VCaP (cell line): ENCODE measurements around the gene TMEM169.
"Not testable (repeated sequence)": the region's sequence is repeated elsewhere in the genome, so short reads cannot be mapped to it uniquely, and the experiment has no call there.

Experiments used
- H3K27ac ChIP-seq: fragments of 450-650 bp; 2 replicates; pipeline ENCODE4 v1.5.1; 2017
- TF ChIP-seq, protein P1 (sequence below): fragments of 450-650 bp; conservative IDR thresholded peaks from 2 replicates; pipeline ENCODE4 v1.5.1; 2017; ENCODE audit warnings: mild to moderate bottlenecking, moderate library complexity

The TMEM169 gene

GRCh38 chr2:216071111-216071851 lies 10.4 kb upstream of the TMEM169 start:
- TF ChIP-seq, protein P1, sequence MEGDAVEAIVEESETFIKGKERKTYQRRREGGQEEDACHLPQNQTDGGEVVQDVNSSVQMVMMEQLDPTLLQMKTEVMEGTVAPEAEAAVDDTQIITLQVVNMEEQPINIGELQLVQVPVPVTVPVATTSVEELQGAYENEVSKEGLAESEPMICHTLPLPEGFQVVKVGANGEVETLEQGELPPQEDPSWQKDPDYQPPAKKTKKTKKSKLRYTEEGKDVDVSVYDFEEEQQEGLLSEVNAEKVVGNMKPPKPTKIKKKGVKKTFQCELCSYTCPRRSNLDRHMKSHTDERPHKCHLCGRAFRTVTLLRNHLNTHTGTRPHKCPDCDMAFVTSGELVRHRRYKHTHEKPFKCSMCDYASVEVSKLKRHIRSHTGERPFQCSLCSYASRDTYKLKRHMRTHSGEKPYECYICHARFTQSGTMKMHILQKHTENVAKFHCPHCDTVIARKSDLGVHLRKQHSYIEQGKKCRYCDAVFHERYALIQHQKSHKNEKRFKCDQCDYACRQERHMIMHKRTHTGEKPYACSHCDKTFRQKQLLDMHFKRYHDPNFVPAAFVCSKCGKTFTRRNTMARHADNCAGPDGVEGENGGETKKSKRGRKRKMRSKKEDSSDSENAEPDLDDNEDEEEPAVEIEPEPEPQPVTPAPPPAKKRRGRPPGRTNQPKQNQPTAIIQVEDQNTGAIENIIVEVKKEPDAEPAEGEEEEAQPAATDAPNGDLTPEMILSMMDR, result no peak
- no peak overlapping the region for H3K27ac ChIP-seq

- TF ChIP-seq, protein P1, result no peak
- H3K27ac ChIP-seq, result no peak overlapping the region
These were observed 9.2 kb upstream of the TMEM169 start for GRCh38 chr2:216072473-216072872.

GRCh38 chr2:216073773-216074172 lies 7.9 kb upstream of the TMEM169 start:
- no peak overlapping the region for H3K27ac ChIP-seq
- TF ChIP-seq, protein P1, result no peak

DNA sequence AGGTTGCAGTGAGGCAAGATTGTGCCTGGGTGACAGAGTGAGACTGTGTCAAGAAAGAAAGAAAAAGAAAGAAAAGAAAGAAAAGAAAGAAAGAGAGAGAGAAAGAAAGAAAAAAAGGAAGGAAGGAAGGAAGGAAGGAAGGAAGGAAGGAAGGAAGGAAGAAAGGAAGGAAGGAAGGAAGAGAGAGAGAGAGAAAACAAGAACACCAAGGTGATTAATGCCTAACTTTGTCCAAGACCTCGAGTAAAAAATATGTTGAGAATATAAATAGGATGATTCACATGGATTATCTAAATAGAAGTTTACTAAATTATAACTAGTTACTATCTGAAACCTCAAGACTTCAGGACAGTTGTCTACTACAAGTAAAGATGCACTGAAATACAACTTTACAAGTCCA lies 7.3 kb upstream of the TMEM169 start:
- TF ChIP-seq, protein P1, result no peak

GRCh38 chr2:216074794-216075193 lies 6.9 kb upstream of the TMEM169 start:
- TF ChIP-seq, protein P1, result no peak
- no peak overlapping the region; the same call in 1 of the 2 replicates for H3K27ac ChIP-seq

More for the DNA sequence above, 7.3 kb upstream of the TMEM169 start:
- no peak overlapping the region for H3K27ac ChIP-seq

DNA sequence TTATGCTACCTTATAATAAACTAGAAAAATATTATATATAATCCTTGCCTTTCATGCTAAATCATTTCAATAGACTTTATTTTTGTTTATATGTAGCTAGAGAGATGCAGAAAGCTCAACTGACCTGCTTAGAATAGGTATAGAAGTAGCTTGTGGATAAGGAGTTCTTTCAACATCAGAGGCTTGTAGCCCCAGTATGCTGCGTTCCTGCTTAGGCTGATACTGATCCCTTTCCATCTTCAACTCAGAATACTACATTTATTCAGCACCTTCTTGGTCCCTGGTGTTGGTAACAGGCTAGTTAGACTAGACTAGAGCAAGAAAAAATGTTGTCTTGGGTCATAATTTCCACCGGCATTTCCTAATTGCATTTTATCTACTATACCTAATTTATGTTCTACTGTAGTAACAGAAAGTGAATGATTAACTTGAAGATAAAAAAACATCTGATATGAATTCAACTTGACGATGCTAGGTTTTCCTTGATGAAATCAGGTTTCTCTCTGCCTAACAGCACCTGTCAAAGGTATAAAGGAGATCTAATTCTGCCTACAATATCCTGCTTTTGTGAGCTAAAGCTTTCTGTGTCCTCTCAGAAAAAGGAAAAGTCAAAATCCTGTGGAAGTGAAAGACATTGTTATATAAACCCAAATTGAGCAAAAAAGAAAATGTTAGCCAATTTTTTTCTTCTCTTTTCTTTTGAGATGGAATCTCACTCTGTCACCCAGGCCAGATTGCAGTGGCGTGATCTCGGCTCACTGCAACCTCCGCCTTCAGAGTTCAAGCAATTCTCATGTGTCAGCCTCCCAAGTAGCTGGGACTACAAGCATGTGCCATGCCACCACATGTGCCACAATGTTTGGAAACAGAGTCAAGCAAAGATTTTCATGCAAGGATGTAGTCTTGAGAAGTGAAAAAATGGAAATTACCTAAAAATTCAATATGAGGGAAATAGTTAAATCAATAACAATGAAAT lies 5.9 kb upstream of the TMEM169 start:
- TF ChIP-seq, protein P1, result no peak
- peak overlapping the region; percentile 50 for H3K27ac ChIP-seq

GRCh38 chr2:216078776-216079175 lies 2.9 kb upstream of the TMEM169 start:
- no peak overlapping the region for H3K27ac ChIP-seq
- TF ChIP-seq, protein P1, result no peak

GRCh38 chr2:216080048-216080447 lies 1.7 kb upstream of the TMEM169 start:
- not testable (repeated sequence) for H3K27ac ChIP-seq
